ENCODE measurements around the gene DDX28.
"Not testable (repeated sequence)": the region's sequence is repeated elsewhere in the genome, so short reads cannot be mapped to it uniquely, and the experiment has no call there.

The DDX28 gene

GRCh38 chr16:68035227-68035626 is 12.2 kb upstream of the DDX28 start:
- no peak for DNase-seq

GRCh38 chr16:68033101-68033500 is 10.1 kb upstream of the DDX28 start:
- no peak for DNase-seq

- DNase-seq = no peak
These were observed 8.9 kb upstream of the DDX28 start for GRCh38 chr16:68031951-68032350.

GRCh38 chr16:68030108-68030507 is 7.1 kb upstream of the DDX28 start:
- DNase-seq = not testable (repeated sequence)

GRCh38 chr16:68028996-68029395 is 6.0 kb upstream of the DDX28 start:
- no peak for DNase-seq

- no peak for DNase-seq
These were observed 729 bp downstream of the DDX28 start for GRCh38 chr16:68022278-68022727.

GRCh38 chr16:68021490-68021889 is 1.5 kb downstream of the DDX28 start:
- DNase-seq = no peak

- DNase-seq = no peak
These were observed 3.8 kb downstream of the DDX28 start for GRCh38 chr16:68019167-68019680.

- DNase-seq = no peak
These were observed 7.4 kb downstream of the DDX28 start, which contains the start of gene DPEP2NB for GRCh38 chr16:68015681-68016080. DPEP2NB (minus strand) TSS chr16:68015911; CDS start chr16:68015770, 141 bp downstream.

- no peak for DNase-seq
These were observed 9.6 kb downstream of the DDX28 start for GRCh38 chr16:68013440-68013839.

- not testable (repeated sequence) for DNase-seq
These were observed 13.2 kb downstream of the DDX28 start for GRCh38 chr16:68009872-68010271.

- DNase-seq = no peak
These were observed 13.8 kb downstream of the DDX28 start for GRCh38 chr16:68009157-68009735.

- no peak for DNase-seq
These were observed 17.2 kb downstream of the DDX28 start for GRCh38 chr16:68005786-68006286.

- DNase-seq = no peak
These were observed 17.8 kb downstream of the DDX28 start for GRCh38 chr16:68005211-68005610.

GRCh38 chr16:68003031-68003430 is 20.0 kb downstream of the DDX28 start:
- no peak for DNase-seq

GRCh38 chr16:68000450-68000849 is 22.6 kb downstream of the DDX28 start:
- no peak for DNase-seq

GRCh38 chr16:67999985-68000384 is 23.0 kb downstream of the DDX28 start:
- no peak for DNase-seq

- DNase-seq = peak; percentile 28
These were observed 24.0 kb downstream of the DDX28 start, which contains the start of gene DPEP2 for GRCh38 chr16:67998779-67999688. DPEP2 (minus strand) TSS chr16:67999484; CDS start chr16:67993212, 6,272 bp downstream.

- not testable (repeated sequence) for DNase-seq
These were observed 24.7 kb downstream of the DDX28 start for GRCh38 chr16:67998231-67998778.

GRCh38 chr16:67996666-67997065 is 26.4 kb downstream of the DDX28 start:
- DNase-seq = no peak

GRCh38 chr16:67995423-67995822 is 27.6 kb downstream of the DDX28 start:
- DNase-seq = no peak

- not testable (repeated sequence) for DNase-seq
These were observed 29.0 kb downstream of the DDX28 start for GRCh38 chr16:67994040-67994408.

Data from activated CD4-positive, alpha-beta T cell treated with anti-CD3 and anti-CD28 coated beads for 1 hour (primary cell).